GM21390 (cell line): ENCODE data around the gene WASF2.

Experiments used
- ATAC-seq: cut with Tn5 transposase; IDR thresholded peaks from one replicate; pipeline ENCODE4 v1.9.1; 2021; ENCODE audit not compliant: unreplicated experiment

Gene WASF2

GRCh38 chr1:27380766-27381733 is 108.9 kb downstream of the WASF2 start:
- no peak for ATAC-seq

- no peak for ATAC-seq
Measured at GRCh38 chr1:27380224-27380623, 109.7 kb downstream of the WASF2 start.

DNA sequence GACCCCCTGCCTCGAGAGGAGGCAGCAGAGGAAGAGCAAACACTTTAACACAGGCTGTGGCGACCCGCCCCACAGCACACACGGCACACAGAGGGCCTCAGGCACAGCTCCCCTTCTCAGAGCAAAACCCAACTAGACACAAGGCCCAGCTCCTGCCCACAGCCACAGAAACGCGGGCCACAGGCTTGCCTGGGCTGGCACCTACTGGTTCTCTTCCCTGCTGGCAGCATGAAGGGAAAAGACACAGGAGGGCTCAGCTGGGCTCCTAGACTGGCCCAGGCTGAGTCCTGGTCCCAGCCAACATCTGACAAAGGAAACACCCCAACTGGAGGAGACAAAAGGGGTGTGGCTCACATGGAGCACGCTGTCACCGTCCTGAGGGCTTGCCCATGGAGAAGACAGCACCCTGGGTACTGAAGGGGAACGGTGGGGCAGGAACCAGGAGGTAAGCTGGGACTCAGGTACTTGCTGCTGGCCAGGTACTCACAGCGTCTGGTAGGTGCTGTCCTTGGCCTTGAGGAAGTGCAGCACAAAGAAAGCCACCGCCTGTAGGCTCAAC is 110.3 kb downstream of the WASF2 start:
- no peak for ATAC-seq

- ATAC-seq, result no peak
Measured at GRCh38 chr1:27377760-27378495, 112.0 kb downstream of the WASF2 start.

GRCh38 chr1:27374362-27375086 is 115.4 kb downstream of the WASF2 start, which contains the start of gene FCN3:
Gene FCN3 (minus strand): TSS chr1:27374824. CDS start chr1:27374818, 6 bp downstream.
- no peak for ATAC-seq

DNA sequence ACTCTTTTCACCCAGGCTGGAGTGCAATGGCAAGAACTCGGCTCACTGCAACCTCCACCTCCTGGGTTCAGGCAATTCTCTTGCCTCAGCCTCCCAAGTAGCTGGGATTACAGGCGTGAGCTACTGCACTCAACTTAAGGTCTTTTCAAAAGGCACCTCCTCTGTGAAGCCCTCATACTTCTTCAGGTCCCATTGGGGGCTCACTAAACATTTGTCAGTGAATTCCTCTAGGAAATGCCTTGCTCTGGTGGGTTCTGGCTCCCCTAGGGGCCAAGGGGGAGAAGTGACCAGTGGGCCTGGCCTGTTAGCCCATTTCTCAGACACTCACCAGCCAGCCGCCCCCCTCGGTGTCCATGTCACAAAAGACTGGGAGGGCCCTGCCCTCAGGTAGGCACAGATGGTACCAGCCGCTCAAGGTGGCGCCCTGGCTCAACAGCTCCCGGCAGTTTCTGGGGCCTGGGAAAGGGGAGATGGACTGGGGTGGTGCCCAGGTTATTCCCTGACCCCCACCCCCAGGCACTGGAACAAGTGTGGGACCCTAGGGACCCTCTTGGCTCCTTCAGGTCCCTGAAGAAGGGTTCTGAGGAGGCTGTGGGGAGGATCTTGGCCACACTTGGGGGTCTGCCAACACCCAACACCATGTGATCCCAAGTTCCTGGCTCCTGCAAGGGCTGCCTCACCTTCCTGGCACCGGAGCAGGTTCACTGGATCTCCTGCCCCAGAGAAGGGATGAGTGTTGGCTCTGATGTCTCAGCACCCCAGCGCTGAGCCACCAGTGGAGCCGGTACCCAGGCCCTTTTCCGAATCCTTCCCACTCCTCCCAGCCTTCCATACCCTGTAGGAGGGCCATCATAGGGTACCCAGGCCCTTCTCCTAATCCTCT is 116.9 kb downstream of the WASF2 start:
- no peak for ATAC-seq

- no peak for ATAC-seq
Measured at GRCh38 chr1:27372022-27372807, 117.8 kb downstream of the WASF2 start.

DNA sequence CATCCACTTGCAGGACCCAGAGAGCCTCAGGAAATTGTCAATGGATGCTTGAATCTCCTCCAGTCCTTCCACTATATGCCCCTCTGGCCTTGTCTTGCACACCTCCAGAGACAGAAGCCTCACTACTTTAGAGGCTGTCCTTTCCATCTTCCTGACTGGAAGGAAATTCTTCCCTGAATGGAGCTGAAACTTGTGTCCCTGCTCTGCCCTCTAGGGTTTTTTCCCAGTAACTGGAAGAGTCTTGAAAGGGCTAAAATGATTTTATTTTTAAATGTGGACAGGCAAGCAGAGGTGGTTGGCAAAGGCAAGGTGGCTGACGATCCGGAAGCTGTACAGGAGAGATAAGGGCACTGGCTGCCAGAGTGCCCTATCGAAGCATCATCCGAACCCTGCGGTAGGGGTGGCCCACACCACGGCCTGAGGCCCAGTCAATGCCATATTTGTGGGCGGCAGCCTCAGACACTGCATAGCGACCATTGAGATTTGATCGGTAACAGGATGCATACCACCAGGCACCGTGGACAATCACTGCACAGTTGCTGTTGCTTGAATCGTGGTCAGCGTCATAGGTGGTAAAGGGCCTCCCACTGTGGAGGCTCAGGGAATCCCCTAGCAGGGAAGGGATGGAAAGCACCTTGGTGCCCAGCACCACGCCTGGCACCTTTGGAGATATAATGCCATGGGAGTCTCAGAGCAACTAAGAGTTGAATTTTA is 120.9 kb downstream of the WASF2 start:
- ATAC-seq, result no peak

GRCh38 chr1:27367160-27367650 is 122.8 kb downstream of the WASF2 start:
- ATAC-seq, result no peak

DNA sequence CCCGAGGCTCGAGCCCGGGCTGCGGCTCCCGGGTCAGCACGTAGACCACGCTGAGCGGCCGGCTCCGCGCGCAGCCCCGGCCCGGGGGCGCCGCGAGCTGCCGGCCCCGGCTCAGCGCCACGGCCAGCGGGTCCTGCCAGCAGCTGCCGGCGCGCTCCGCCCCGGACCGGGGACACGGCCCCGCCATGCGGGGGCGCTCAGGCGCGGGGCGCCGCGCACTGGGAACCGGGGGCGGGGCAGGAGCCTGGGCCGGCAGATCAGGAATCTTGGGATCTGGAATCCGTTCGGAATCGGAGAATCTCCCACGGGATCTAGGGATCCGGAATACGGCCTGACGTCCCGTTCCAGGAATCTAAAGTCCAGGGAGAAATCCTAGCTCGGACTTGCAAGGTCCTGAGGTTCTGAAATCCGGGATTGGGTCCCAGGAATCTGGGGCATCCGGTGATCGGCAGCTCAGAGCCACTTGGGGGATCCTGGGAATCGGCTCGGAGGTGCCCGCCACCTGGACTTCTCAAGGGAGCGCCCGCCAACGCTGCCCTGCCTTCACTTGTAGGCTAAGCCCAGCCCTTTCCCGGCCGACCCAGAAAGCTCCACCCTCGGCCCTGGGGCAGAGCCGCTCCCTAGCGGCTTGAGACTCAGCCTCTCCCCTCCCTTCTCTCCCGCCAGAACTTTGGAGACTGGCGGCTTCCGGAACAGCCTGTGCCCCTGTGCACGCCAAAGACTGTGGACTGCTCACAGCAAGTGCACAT is 123.4 kb downstream of the WASF2 start, which contains the start of gene MAP3K6:
TSS of gene MAP3K6 (minus strand) at position 551 of the 749 bp plus-strand sequence. CDS start at position 187, 364 bp downstream.
- ATAC-seq, result no peak

GRCh38 chr1:27366113-27366410 is 123.9 kb downstream of the WASF2 start:
- ATAC-seq, result no peak

DNA sequence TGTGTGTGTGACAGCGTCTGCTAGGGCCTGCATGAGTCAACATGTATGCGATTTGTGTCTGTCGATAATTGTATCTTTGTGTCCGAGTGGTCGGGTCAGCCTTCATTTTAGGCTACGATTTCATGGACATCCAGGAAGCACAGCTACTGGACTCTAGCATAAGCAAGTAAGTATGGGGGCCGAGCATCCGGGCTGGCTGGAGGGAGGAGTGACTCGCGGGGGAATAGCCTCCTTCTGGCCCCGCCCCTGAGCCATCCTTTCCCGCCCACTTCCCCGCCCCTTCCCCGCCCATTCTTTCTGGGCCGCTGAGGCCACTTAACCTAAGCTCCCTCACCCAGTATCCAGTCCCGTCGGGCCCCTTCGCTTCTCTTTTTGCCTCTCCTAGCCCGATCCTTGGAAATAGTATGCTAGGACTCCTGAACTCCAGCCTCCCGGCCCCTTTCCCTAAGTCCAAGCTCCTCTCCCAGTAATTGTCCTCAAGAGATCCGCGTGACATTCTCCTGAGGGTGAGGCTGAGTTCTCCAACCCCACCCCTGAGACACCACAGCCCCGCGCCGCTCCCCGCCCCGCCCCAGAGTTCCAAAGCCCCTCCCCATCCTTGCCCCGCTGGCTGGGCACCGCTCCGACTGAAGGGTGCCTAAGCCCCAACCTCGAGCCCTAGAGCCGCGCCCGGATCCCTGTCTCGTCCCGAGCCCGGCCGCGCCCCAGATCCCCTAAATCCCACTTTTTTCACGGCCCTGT is 124.4 kb downstream of the WASF2 start:
- no peak for ATAC-seq

GRCh38 chr1:27364696-27365371 is 125.1 kb downstream of the WASF2 start:
- ATAC-seq, result no peak

GRCh38 chr1:27363766-27364695 is 125.9 kb downstream of the WASF2 start:
- no peak for ATAC-seq

- ATAC-seq, result no peak
Measured at GRCh38 chr1:27361553-27361952, 128.4 kb downstream of the WASF2 start.
